ENCODE results near the gene ATP5F1C.

DNA sequence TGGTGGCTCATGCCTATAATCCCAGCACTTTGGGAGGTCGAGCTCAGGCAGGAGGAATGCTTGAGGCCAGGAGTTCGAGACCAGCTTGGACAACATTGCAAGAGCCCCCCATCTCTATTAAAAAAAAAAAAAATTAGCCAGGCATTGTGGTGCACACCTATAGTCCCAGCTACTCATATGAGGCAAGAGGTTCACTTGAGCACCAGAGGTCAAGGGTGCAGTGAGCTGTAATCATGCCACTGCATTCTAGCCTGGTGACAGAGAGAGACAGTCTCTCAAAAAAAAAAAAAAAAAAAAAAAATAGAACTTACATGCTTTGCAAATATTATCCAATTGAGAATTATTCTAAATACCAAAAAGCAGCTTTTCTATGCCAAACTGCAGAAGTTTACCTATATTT lies 11.2 kb upstream of the ATP5F1C start:
- TF ChIP-seq POLR2A (IDR thresholded peaks at IDR 0.05), result no peak
- TF ChIP-seq, protein P1, sequence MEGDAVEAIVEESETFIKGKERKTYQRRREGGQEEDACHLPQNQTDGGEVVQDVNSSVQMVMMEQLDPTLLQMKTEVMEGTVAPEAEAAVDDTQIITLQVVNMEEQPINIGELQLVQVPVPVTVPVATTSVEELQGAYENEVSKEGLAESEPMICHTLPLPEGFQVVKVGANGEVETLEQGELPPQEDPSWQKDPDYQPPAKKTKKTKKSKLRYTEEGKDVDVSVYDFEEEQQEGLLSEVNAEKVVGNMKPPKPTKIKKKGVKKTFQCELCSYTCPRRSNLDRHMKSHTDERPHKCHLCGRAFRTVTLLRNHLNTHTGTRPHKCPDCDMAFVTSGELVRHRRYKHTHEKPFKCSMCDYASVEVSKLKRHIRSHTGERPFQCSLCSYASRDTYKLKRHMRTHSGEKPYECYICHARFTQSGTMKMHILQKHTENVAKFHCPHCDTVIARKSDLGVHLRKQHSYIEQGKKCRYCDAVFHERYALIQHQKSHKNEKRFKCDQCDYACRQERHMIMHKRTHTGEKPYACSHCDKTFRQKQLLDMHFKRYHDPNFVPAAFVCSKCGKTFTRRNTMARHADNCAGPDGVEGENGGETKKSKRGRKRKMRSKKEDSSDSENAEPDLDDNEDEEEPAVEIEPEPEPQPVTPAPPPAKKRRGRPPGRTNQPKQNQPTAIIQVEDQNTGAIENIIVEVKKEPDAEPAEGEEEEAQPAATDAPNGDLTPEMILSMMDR (IDR thresholded peaks at IDR 0.05), result no peak

Data from body of pancreas (tissue), 4 donors.